ENCODE measurements around the gene LAG3.

LAG3 gene

DNA sequence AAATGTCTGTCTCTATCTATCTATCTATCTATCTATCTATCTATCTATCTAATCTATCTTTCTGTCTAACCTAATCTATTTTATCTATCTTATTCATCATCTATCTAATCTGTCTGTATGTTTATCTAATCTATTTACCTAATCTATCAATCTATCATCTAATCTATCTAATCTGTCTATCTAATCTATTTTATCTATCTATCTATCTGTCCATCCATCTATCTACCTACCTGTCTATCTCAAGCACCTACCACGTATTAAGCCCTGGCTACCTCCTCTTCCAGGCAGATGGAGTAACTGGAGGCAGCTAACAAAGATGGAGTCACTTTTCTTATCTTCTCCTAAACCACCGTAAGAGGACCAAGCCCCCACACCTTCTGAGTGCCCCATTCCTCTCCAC is 22.8 kb downstream of the LAG3 start:
- no peaks in the 10 kb centered on the region for H3K9me3 ChIP-seq (ENCODE audit: control insufficient read depth, insufficient read depth, low read length)
- H3K4me2 ChIP-seq (ENCODE audit: low read length), result no peak overlapping the region
- H4K20me1 ChIP-seq (ENCODE audit: control insufficient read depth, insufficient read depth, low read depth, low read length), result no peaks in the 10 kb centered on the region
- peaks cover 36% of the 10 kb centered on the region for H3K27me3 ChIP-seq (ENCODE audit: control insufficient read depth, low read length)
- H3K79me2 ChIP-seq (ENCODE audit: control insufficient read depth, low read length), result no peaks in the 10 kb centered on the region
- TF ChIP-seq EZH2phosphoT487 (IDR thresholded peaks at IDR 0.05; ENCODE audit: borderline replicate concordance, low read length), result no peak
- no peak for TF ChIP-seq CTCF (IDR thresholded peaks at IDR 0.05; ENCODE audit: low read depth, low read length, poor library complexity, severe bottlenecking)
- H3F3A ChIP-seq (ENCODE audit: control insufficient read depth, insufficient read depth), result no peaks in the 10 kb centered on the region
- no peak overlapping the region for H3K4me3 ChIP-seq (ENCODE audit: low read length)
- H3K9me2 ChIP-seq (replicated peaks; ENCODE audit: control insufficient read depth, low read length), result no peaks in the 10 kb centered on the region
- H3K27ac ChIP-seq (ENCODE audit: low read depth, low read length), result no peak overlapping the region
- H3K4me1 ChIP-seq (ENCODE audit: control insufficient read depth, low read length), result peaks cover 13% of the 10 kb centered on the region
- H3K36me3 ChIP-seq (ENCODE audit: control insufficient read depth, low read length), result no peaks in the 10 kb centered on the region

DNA sequence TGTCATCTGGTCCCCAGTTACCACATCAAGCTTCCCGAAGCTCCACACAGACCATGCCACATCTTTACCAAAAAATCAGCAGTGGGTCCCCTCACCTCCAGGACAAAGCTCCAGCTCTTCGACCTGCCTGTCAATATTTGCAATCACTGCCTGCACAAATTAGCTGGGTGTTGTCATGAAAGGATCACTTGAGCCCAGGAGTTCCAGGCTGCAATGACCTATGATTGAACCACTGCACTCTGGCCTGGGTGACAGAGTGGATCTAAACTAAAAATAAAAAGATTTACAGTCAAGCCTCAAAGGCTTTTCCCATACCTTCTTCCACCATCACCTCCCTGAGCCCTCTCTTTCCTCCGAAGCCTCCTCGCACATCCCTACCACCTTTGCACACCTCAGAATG is 24.3 kb downstream of the LAG3 start:
- H3K27me3 ChIP-seq (ENCODE audit: control insufficient read depth, low read length), result peaks cover 31% of the 10 kb centered on the region
- H3K9me2 ChIP-seq (replicated peaks; ENCODE audit: control insufficient read depth, low read length), result no peaks in the 10 kb centered on the region
- H3K4me1 ChIP-seq (ENCODE audit: control insufficient read depth, low read length), result peaks cover 13% of the 10 kb centered on the region

GRCh38 chr12:6799147-6799546 is 26.8 kb downstream of the LAG3 start:
- Histone ChIP-seq H3K79me2 (ENCODE audit: control insufficient read depth, low read length) (no peaks in the 10 kb centered on the region), H3K9me3 (ENCODE audit: control insufficient read depth, insufficient read depth, low read length) (no peaks in the 10 kb centered on the region), H3F3A (ENCODE audit: control insufficient read depth, insufficient read depth) (no peaks in the 10 kb centered on the region), H3K4me2 (ENCODE audit: low read length) (no peak overlapping the region), H4K20me1 (ENCODE audit: control insufficient read depth, insufficient read depth, low read depth, low read length) (no peaks in the 10 kb centered on the region), H3K4me3 (ENCODE audit: low read length) (no peak overlapping the region), H3K27ac (ENCODE audit: low read depth, low read length) (no peak overlapping the region), H3K9me2 (replicated peaks; ENCODE audit: control insufficient read depth, low read length) (no peaks in the 10 kb centered on the region), H3K27me3 (ENCODE audit: control insufficient read depth, low read length) (peaks cover 13% of the 10 kb centered on the region), H3K4me1 (ENCODE audit: control insufficient read depth, low read length) (no peaks in the 10 kb centered on the region), H3K36me3 (ENCODE audit: control insufficient read depth, low read length) (no peaks in the 10 kb centered on the region)
- no peak for TF ChIP-seq EZH2phosphoT487 (IDR thresholded peaks at IDR 0.05; ENCODE audit: borderline replicate concordance, low read length)
- no peak for TF ChIP-seq CTCF (IDR thresholded peaks at IDR 0.05; ENCODE audit: low read depth, low read length, poor library complexity, severe bottlenecking)

More for the DNA sequence above, 24.3 kb downstream of the LAG3 start:
- Histone ChIP-seq H3K27ac (ENCODE audit: low read depth, low read length) (no peak overlapping the region), H4K20me1 (ENCODE audit: control insufficient read depth, insufficient read depth, low read depth, low read length) (no peaks in the 10 kb centered on the region), H3K36me3 (ENCODE audit: control insufficient read depth, low read length) (no peaks in the 10 kb centered on the region), H3K79me2 (ENCODE audit: control insufficient read depth, low read length) (no peaks in the 10 kb centered on the region), H3K9me3 (ENCODE audit: control insufficient read depth, insufficient read depth, low read length) (no peaks in the 10 kb centered on the region), H3K4me3 (ENCODE audit: low read length) (no peak overlapping the region), H3K4me2 (ENCODE audit: low read length) (no peak overlapping the region), H3F3A (ENCODE audit: control insufficient read depth, insufficient read depth) (no peaks in the 10 kb centered on the region)
- TF ChIP-seq CTCF (IDR thresholded peaks at IDR 0.05; ENCODE audit: low read depth, low read length, poor library complexity, severe bottlenecking), result no peak
- TF ChIP-seq EZH2phosphoT487 (IDR thresholded peaks at IDR 0.05; ENCODE audit: borderline replicate concordance, low read length), result no peak

GRCh38 chr12:6807170-6807569 is 34.9 kb downstream of the LAG3 start:
- H4K20me1 ChIP-seq (ENCODE audit: control insufficient read depth, insufficient read depth, low read depth, low read length), result no peaks in the 10 kb centered on the region
- TF ChIP-seq EZH2phosphoT487 (IDR thresholded peaks at IDR 0.05; ENCODE audit: borderline replicate concordance, low read length) (no peak), CTCF (IDR thresholded peaks at IDR 0.05; ENCODE audit: low read depth, low read length, poor library complexity, severe bottlenecking) (no peak)
- H3K9me2 ChIP-seq (replicated peaks; ENCODE audit: control insufficient read depth, low read length), result no peaks in the 10 kb centered on the region
- no peaks in the 10 kb centered on the region for H3F3A ChIP-seq (ENCODE audit: control insufficient read depth, insufficient read depth)
- no peaks in the 10 kb centered on the region for H3K36me3 ChIP-seq (ENCODE audit: control insufficient read depth, low read length)
- no peaks in the 10 kb centered on the region for H3K79me2 ChIP-seq (ENCODE audit: control insufficient read depth, low read length)
- H3K27me3 ChIP-seq (ENCODE audit: control insufficient read depth, low read length), result peaks cover 5% of the 10 kb centered on the region
- peaks cover 1% of the 10 kb centered on the region for H3K4me1 ChIP-seq (ENCODE audit: control insufficient read depth, low read length)
- H3K9me3 ChIP-seq (ENCODE audit: control insufficient read depth, insufficient read depth, low read length), result no peaks in the 10 kb centered on the region
- no peak overlapping the region for H3K4me2 ChIP-seq (ENCODE audit: low read length)
- H3K27ac ChIP-seq (ENCODE audit: low read depth, low read length), result no peak overlapping the region
- no peak overlapping the region for H3K4me3 ChIP-seq (ENCODE audit: low read length)

Data from DOHH2 (cell line).